Tibial nerve (tissue), 4 donors: Measurements from ENCODE around the gene FAM124A. TPM values are rescaled to one million over a fixed set of nuclear protein-coding genes. Genes with fewer than 3 reads are reported as not detected.

Source experiments
- DNase-seq, 2 donors: peaks; one replicate each; pipeline ENCODE4 v3.0.0-alpha.2; 2019; ENCODE audit warnings: low spot score in 2 of 2
- H3K27ac ChIP-seq, 4 donors: fragments of 200-600 bp; sonication (generic) in 3 of 4; one replicate each; pipeline ENCODE4 v1.5.1; 2017 to 2019; ENCODE audit warnings: mild to moderate bottlenecking in 1 of 4
- H3K27me3 ChIP-seq, 2 donors: fragments of 200-600 bp; sonication (generic) in 1 of 2; one replicate each; pipeline versions ENCODE4 v1.5.1 to v1.6.0; 2017 to 2019
- H3K36me3 ChIP-seq, 3 donors: fragments of 200-600 bp; sonication (generic); one replicate each; pipeline ENCODE4 v1.5.1; 2018 to 2019
- H3K4me1 ChIP-seq, 4 donors: fragments of 200-600 bp; sonication (generic) in 3 of 4; one replicate each; pipeline ENCODE4 v1.5.1; 2017 to 2019
- H3K4me3 ChIP-seq, 4 donors: fragments of 200-600 bp; sonication (generic) in 3 of 4; one replicate each; pipeline ENCODE4 v1.5.1; 2017 to 2019; ENCODE audit warnings: mild to moderate bottlenecking in 1 of 4, moderate library complexity in 1 of 4
- H3K9me3 ChIP-seq, 4 donors: fragments of 200-600 bp; sonication (generic) in 3 of 4; one replicate each; pipeline ENCODE4 v1.5.1; 2017 to 2019
- EP300 ChIP-seq, 2 donors: sonication (generic); formaldehyde crosslinking; IDR thresholded peaks; one replicate each; pipeline ENCODE4 v1.6.1; 2017; ENCODE audit warnings: antibody characterized with exemption in 2 of 2, mild to moderate bottlenecking in 1 of 2
- POLR2A ChIP-seq, 2 donors: fragments of 450-650 bp; IDR thresholded peaks; one replicate each; pipeline ENCODE4 v1.6.1; 2017; ENCODE audit warnings: antibody characterized with exemption in 2 of 2, mild to moderate bottlenecking in 2 of 2, moderate library complexity in 2 of 2
- WGBS, 2 donors: methylation state at CpG; one replicate each; pipeline ENCODE4 v1.1.5; 2018; 5-methylcytosine and 5-hydroxymethylcytosine counted together
- total RNA-seq, 4 donors: library from RNA; depleted of rRNA; stranded (reverse); fragments of >200 nt; gene quantifications; one replicate each; pipeline ENCODE4 v1.1.0, GENCODE V29; 2016
- TF ChIP-seq, protein P1 (sequence below), 5 experiments: fragments of 200-600 bp in 3 of 5; fragments of 450-650 bp in 2 of 5; sonication (generic) in 3 of 5; IDR thresholded peaks; one replicate each; pipeline ENCODE4 v1.5.1; 2016 to 2019; ENCODE audit warnings: antibody characterized with exemption in 5 of 5, mild to moderate bottlenecking in 3 of 5, moderate library complexity in 2 of 5

The FAM124A gene
- total RNA-seq, 4 donors from 2014 or later = 12.8 to 30.9 (median 21.8) TPM

DNA sequence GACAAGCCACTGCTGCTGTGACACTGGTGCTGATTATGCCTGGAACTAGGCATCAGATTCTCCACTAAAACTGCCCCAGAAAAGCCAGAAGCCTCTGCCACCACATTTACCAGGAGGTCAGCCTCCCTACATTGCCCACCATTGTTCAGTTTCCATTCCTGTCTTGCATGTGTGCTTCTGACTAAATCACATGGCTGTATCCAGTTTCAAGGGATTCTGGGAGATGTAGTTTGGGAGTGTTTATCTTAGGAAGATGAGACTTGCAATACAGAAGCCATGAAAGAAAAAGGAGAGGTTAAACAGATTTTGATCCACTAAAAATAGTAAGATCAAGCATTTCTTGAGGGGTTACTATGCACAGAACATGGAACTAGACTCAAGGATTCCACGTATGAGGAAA lies 76.6 kb downstream of the FAM124A start:
- Histone ChIP-seq H3K27me3 (no peaks in the 10 kb centered on the region), H3K9me3 (no peaks in the 10 kb centered on the region), H3K36me3 (no peaks in the 10 kb centered on the region), H3K4me1 (no peaks in the 10 kb centered on the region), H3K27ac (no peak overlapping the region), H3K4me3 (no peak overlapping the region)
- DNase-seq = no peak
- WGBS, 2 donors = 92 to 94% methylated on average over 1 of the region's 1 CpG
- no peak for TF ChIP-seq POLR2A (IDR thresholded peaks at IDR 0.05)
- TF ChIP-seq, protein P1, sequence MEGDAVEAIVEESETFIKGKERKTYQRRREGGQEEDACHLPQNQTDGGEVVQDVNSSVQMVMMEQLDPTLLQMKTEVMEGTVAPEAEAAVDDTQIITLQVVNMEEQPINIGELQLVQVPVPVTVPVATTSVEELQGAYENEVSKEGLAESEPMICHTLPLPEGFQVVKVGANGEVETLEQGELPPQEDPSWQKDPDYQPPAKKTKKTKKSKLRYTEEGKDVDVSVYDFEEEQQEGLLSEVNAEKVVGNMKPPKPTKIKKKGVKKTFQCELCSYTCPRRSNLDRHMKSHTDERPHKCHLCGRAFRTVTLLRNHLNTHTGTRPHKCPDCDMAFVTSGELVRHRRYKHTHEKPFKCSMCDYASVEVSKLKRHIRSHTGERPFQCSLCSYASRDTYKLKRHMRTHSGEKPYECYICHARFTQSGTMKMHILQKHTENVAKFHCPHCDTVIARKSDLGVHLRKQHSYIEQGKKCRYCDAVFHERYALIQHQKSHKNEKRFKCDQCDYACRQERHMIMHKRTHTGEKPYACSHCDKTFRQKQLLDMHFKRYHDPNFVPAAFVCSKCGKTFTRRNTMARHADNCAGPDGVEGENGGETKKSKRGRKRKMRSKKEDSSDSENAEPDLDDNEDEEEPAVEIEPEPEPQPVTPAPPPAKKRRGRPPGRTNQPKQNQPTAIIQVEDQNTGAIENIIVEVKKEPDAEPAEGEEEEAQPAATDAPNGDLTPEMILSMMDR (IDR thresholded peaks at IDR 0.05) = no peak
- no peak for TF ChIP-seq EP300 (IDR thresholded peaks at IDR 0.05)

DNA sequence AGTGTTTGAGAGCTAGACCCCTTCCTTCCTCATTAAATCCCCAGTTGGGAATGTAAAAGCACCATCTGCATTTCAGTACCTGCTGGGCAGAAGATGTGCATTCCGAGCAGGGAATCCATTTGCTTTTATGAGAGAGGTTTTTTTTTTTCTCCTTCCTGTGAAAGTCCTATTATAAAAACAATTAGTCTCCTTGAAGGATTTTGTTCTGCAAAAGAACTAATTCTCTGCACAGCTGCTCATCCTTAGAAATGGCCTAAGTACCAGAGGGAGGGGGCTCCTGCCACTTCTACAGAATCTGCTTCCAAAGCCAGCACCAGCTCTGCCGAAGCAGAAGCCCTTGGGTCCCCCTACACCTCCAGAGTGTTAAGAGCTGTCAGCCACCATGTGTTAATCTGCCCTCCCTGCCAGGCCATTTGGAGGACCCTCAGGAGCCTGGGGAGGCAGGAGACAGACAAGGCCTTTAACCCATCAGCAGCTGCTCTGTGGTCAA lies 80.9 kb downstream of the FAM124A start:
- Histone ChIP-seq H3K36me3 (no peaks in the 10 kb centered on the region), H3K4me3 (no peak overlapping the region), H3K27me3 (no peaks in the 10 kb centered on the region), H3K27ac (no peak overlapping the region), H3K4me1 (no peaks in the 10 kb centered on the region), H3K9me3 (no peaks in the 10 kb centered on the region)
- WGBS, 2 donors = 63 to 80% methylated on average over 2 of the region's 2 CpGs
- no peak for DNase-seq
- TF ChIP-seq, protein P1 (IDR thresholded peaks at IDR 0.05) = no peak
- no peak for TF ChIP-seq EP300 (IDR thresholded peaks at IDR 0.05)
- TF ChIP-seq POLR2A (IDR thresholded peaks at IDR 0.05) = no peak

DNA sequence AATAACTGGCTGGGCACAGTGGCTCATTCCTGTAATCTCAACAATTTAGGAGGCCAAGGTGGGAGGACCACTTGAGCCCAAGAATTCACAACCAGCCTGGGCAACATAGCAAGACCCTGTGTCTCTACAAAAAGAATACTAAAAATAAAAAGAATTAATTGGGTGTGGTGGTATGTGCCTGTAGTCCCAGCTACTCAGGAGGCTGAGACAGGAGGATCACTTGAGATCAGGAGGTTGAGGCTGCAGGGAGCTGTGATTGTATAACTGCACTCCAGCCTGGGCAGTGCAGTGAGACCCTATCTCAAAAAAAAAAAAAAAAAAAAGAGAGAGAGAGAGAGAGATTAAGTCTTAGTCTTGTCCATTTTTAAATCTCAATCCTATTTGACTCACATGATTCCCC lies 81.7 kb downstream of the FAM124A start:
- Histone ChIP-seq H3K36me3 (no peaks in the 10 kb centered on the region), H3K27ac (no peak overlapping the region), H3K27me3 (no peaks in the 10 kb centered on the region), H3K4me1 (no peaks in the 10 kb centered on the region), H3K4me3 (no peak overlapping the region), H3K9me3 (no peaks in the 10 kb centered on the region)
- DNase-seq = no peak
- TF ChIP-seq, protein P1 (IDR thresholded peaks at IDR 0.05) = no peak

DNA sequence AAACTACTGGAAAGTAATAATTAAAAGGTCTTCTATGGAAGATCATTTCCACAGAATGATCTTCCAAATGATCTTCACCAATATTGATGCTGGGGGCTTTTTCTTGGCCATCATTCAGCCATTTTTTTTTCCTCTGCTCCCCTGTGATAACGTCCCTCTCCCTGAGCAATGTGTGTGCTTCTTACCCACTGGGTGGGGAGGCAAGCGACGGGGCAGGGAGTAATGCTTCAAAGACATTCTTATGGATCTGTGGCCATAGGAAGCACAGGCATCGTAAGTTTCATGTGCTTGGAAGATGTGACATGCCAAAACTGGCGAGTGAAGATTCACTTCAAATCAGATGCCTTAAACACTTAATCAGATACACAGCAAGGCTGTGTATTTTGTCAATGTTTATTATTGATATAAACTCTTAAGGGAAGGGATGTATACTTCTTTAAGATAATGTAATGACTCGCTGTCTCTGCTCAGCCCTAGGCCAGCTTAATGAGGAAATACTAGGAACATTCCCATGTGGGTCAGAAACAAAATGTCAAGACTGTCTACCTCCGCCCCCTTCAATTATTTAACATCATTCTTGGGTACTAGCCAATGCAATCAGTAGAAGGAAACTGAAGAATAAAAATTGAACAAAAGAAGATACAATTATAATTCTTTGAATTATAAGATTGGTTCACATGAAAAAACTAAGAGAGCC lies 83.2 kb downstream of the FAM124A start:
- H3K36me3 ChIP-seq = no peaks in the 10 kb centered on the region
- H3K4me3 ChIP-seq = no peak overlapping the region
- WGBS, 2 donors = 69 to 71% methylated on average over 7 of the region's 7 CpGs
- no peak overlapping the region for H3K27ac ChIP-seq
- no peaks in the 10 kb centered on the region for H3K4me1 ChIP-seq
- TF ChIP-seq EP300 (IDR thresholded peaks at IDR 0.05) (no peak), POLR2A (IDR thresholded peaks at IDR 0.05) (no peak)
- TF ChIP-seq, protein P1 (IDR thresholded peaks at IDR 0.05) = no peak
- H3K27me3 ChIP-seq = no peaks in the 10 kb centered on the region
- H3K9me3 ChIP-seq = no peaks in the 10 kb centered on the region
- no peak for DNase-seq

DNA sequence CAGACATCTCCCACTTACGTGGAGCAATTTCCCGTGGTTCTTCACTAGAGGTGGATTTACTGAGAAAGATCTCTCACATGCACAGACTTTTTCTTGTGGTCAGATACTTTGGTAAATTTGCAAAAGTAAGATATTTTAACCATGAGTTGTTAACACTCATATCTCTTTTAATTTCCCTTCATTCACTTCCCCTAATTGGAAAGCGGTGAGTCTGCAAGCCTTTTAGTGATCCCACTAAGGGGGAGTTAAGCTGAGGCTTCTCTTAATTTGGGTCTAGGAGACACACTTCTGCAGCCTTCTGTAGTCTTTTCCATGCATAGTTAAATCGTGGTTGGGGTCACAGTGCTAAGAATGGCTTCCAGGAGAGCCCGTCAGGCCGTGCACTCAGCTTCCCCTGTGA lies 86.6 kb downstream of the FAM124A start:
- H3K9me3 ChIP-seq = no peaks in the 10 kb centered on the region
- WGBS, 2 donors = 55 to 73% methylated on average over 6 of the region's 6 CpGs
- TF ChIP-seq EP300 (IDR thresholded peaks at IDR 0.05) (no peak), POLR2A (IDR thresholded peaks at IDR 0.05) (no peak)
- TF ChIP-seq, protein P1 (IDR thresholded peaks at IDR 0.05) = no peak
- H3K36me3 ChIP-seq = no peaks in the 10 kb centered on the region
- no peak for DNase-seq
- no peak overlapping the region for H3K4me3 ChIP-seq
- H3K27me3 ChIP-seq = no peaks in the 10 kb centered on the region
- H3K4me1 ChIP-seq = no peaks in the 10 kb centered on the region
- no peak overlapping the region for H3K27ac ChIP-seq
